IMR-90 (cell line): ENCODE measurements around the gene GFER. TPM values are rescaled to one million over a fixed set of nuclear protein-coding genes. Genes with fewer than 3 reads are reported as not detected.
A peak's percentile ranks its signal among the peaks of the same experiment; 100 is the strongest.
"Not testable (repeated sequence)": the region's sequence is repeated elsewhere in the genome, so short reads cannot be mapped to it uniquely, and the experiment has no call there.

Experiments used
- ATAC-seq: fragments of 200-7000 bp; cut with Tn5 transposase; 2 replicates; pipeline ENCODE4 v1.9.1; 2020; ENCODE audit warnings: low read depth, mild to moderate bottlenecking, moderate library complexity
- BruUV-seq: library from RNA; stranded (reverse); fragments of 400-500 nt; replicated peaks from 2 replicates; lab custom pipeline; 2021; lab: Mats Ljungman, UMichigan
- CTCF ChIA-PET: fragments of 300-600 bp; formaldehyde crosslinking; extraction: SDS; loops from one replicate; lab custom pipeline; 2021; ENCODE audit warnings: antibody characterized with exemption; lab: Yijun Ruan, JAX
- POLR2A ChIA-PET: fragments of 300-600 bp; sonication (Branson Sonifier 250); formaldehyde crosslinking; loops from one replicate; lab custom pipeline; 2022; ENCODE audit warnings: antibody characterized with exemption; ENCODE audit not compliant: unreplicated experiment; lab: Charles Lee
- DNase-seq: peaks from one replicate; pipeline ENCODE4 v3.0.0; 2013
- H2AFZ ChIP-seq: replicated peaks from 2 replicates; pipeline ENCODE3; 2013; ENCODE audit warnings: low read length, mild to moderate bottlenecking; ENCODE audit not compliant: poor library complexity
- H2AK5ac ChIP-seq: 2 replicates; pipeline ENCODE4 v1.6.1; 2013; ENCODE audit warnings: low read depth, low read length, inconsistent platforms
- H2AK9ac ChIP-seq: replicated peaks from 2 replicates; pipeline ENCODE3; 2013; ENCODE audit warnings: mild to moderate bottlenecking, low read depth, low read length, moderate library complexity; ENCODE audit not compliant: poor library complexity
- H2BK120ac ChIP-seq: 2 replicates; pipeline ENCODE4 v1.6.1; 2013; ENCODE audit warnings: low read depth, low read length, inconsistent platforms
- H2BK15ac ChIP-seq: 3 replicates; pipeline ENCODE4 v1.6.1; 2013; ENCODE audit warnings: low read depth, low read length, inconsistent platforms
- H2BK20ac ChIP-seq: 2 replicates; pipeline ENCODE4 v1.6.1; 2013; ENCODE audit warnings: low read depth, mild to moderate bottlenecking, inconsistent platforms, low read length, moderate library complexity
- H2BK5ac ChIP-seq: 2 replicates; pipeline ENCODE4 v1.6.1; 2013; ENCODE audit warnings: mild to moderate bottlenecking, low read depth, low read length, inconsistent platforms; ENCODE audit not compliant: poor library complexity, severe bottlenecking
- H3K14ac ChIP-seq: replicated peaks from 2 replicates; pipeline ENCODE4 v1.6.1; 2013; ENCODE audit warnings: low read depth, low read length, inconsistent platforms
- H3K18ac ChIP-seq: 2 replicates; pipeline ENCODE4 v1.6.1; 2013; ENCODE audit warnings: low read depth, low read length, control low read depth
- H3K23ac ChIP-seq: 2 replicates; pipeline ENCODE4 v1.6.1; 2013; ENCODE audit warnings: low read depth, low read length, inconsistent platforms
- H3K27ac ChIP-seq: 2 replicates; pipeline ENCODE4 v1.5.1; 2013; ENCODE audit warnings: mild to moderate bottlenecking, control low read depth, low read length; ENCODE audit not compliant: insufficient read depth
- H3K27me3 ChIP-seq: 2 replicates; pipeline ENCODE4 v1.6.1; 2013; ENCODE audit warnings: low read length; ENCODE audit not compliant: control insufficient read depth, insufficient read depth
- H3K36me3 ChIP-seq: 2 replicates; pipeline ENCODE4 v1.6.1; 2013; ENCODE audit warnings: low read length, mixed read lengths; ENCODE audit not compliant: control insufficient read depth, insufficient read depth
- H3K4ac ChIP-seq: 2 replicates; pipeline ENCODE4 v1.6.1; 2013; ENCODE audit warnings: low read depth, low read length, inconsistent platforms
- H3K4me1 ChIP-seq: 2 replicates; pipeline ENCODE4 v1.6.1; 2013; ENCODE audit warnings: low read length, mixed read lengths; ENCODE audit not compliant: control insufficient read depth, insufficient read depth
- H3K4me2 ChIP-seq: 2 replicates; pipeline ENCODE4 v1.6.1; 2013; ENCODE audit warnings: low read depth, mild to moderate bottlenecking, control low read depth, low read length, moderate library complexity
- H3K4me3 ChIP-seq: 2 replicates; pipeline ENCODE4 v1.5.1; 2013; ENCODE audit warnings: low read depth, mild to moderate bottlenecking, control low read depth, low read length, moderate library complexity; ENCODE audit not compliant: insufficient read depth
- H3K56ac ChIP-seq: 2 replicates; pipeline ENCODE4 v1.6.1; 2013; ENCODE audit warnings: low read length, inconsistent platforms; ENCODE audit not compliant: insufficient read depth; ENCODE audit errors: extremely low read depth
- H3K79me1 ChIP-seq, 2 experiments: 2 replicates each; pipeline ENCODE4 v1.6.1; 2013; ENCODE audit warnings: low read length in 2 of 2, inconsistent platforms in 1 of 2, low read depth in 1 of 2
- H3K9ac ChIP-seq: 2 replicates; pipeline ENCODE4 v1.6.1; 2013; ENCODE audit warnings: low read depth, low read length, control low read depth
- H3K9me1 ChIP-seq: 2 replicates; pipeline ENCODE4 v1.6.1; 2013; ENCODE audit warnings: low read length, inconsistent platforms; ENCODE audit not compliant: insufficient read depth
- H3K9me3 ChIP-seq: 2 replicates; pipeline ENCODE4 v1.6.1; 2013; ENCODE audit warnings: low read length; ENCODE audit not compliant: control insufficient read depth, insufficient read depth
- H4K20me1 ChIP-seq: 2 replicates; pipeline ENCODE4 v1.6.1; 2013; ENCODE audit warnings: low read length, inconsistent platforms; ENCODE audit not compliant: insufficient read depth
- H4K5ac ChIP-seq: 2 replicates; pipeline ENCODE4 v1.6.1; 2013; ENCODE audit warnings: mild to moderate bottlenecking, low read depth, low read length, control low read depth
- H4K8ac ChIP-seq, 2 experiments: 2 replicates each; pipeline ENCODE4 v1.6.1; 2013; ENCODE audit warnings: low read depth in 2 of 2, low read length in 2 of 2, control low read depth in 1 of 2, inconsistent platforms in 1 of 2
- H4K91ac ChIP-seq: 2 replicates; pipeline ENCODE4 v1.6.1; 2013; ENCODE audit warnings: low read depth, low read length, inconsistent platforms; ENCODE audit not compliant: insufficient read depth
- WGBS, 2 experiments: methylation state at CpG; one replicate each; pipeline versions ENCODE4 v1.1.5 to v1.1.7; 2013; ENCODE audit warnings: missing lambda C conversion rate in 2 of 2; ENCODE audit not compliant: insufficient read length in 1 of 2; ENCODE audit errors: extremely low coverage in 2 of 2; 5-methylcytosine and 5-hydroxymethylcytosine counted together
- dilution Hi-C: fragments of 300-500 bp; cut with HindIII; formaldehyde crosslinking; loops from one replicate; pipeline ENCODE4 v1.14.3; 2018; ENCODE audit warnings: low sequenced_read_pairs; ENCODE audit not compliant: unreplicated experiment
- in situ Hi-C: fragments of 300-500 bp; cut with MboI; formaldehyde crosslinking; loops from 3 replicates; pipeline ENCODE4 v1.14.3; 2019; ENCODE audit warnings: low sequenced_read_pairs, inconsistent platforms, mixed read lengths
- intact Hi-C: fragments of 100-400 bp; cut with micrococcal nuclease; formaldehyde crosslinking; loops from 2 replicates; pipeline ENCODE4 v1.10.0; 2022
- polyA plus RNA-seq, 3 experiments: library from polyadenylated mRNA; depleted of rRNA; stranded (reverse); fragments of >200 nt; gene quantifications; 2 replicates each; pipeline ENCODE4 v1.2.3, GENCODE V29; 2012; ENCODE audit warnings: low replicate concordance in 1 of 3
- total RNA-seq: library from RNA; depleted of rRNA; stranded (reverse); fragments of >200 nt; gene quantifications from 2 replicates; pipeline ENCODE4 v1.2.3, GENCODE V29; 2012

GFER gene
- total and polyA plus RNA-seq, 2 of the 4 experiments (the other 2 are of a cell fraction) = 6.8 to 19.8 TPM

GRCh38 chr16:1962161-1963153, 21.5 kb upstream of the GFER start:
- H2AFZ ChIP-seq, ATAC-seq, H3K14ac ChIP-seq, H3K23ac ChIP-seq, H2BK20ac ChIP-seq, dilution Hi-C loops, intact Hi-C loops, H2BK15ac ChIP-seq, H2AK5ac ChIP-seq, H4K8ac ChIP-seq, H3K9me1 ChIP-seq, H2BK120ac ChIP-seq, H2BK5ac ChIP-seq, H4K91ac ChIP-seq, H3K27ac ChIP-seq, POLR2A ChIA-PET, in situ Hi-C loops, H3K4me2 ChIP-seq, H2AK9ac ChIP-seq, H3K18ac ChIP-seq, CTCF ChIA-PET, DNase-seq, H3K56ac ChIP-seq, H3K4me3 ChIP-seq, H3K9me3 ChIP-seq, H3K27me3 ChIP-seq, H4K5ac ChIP-seq, H3K4ac ChIP-seq, H3K9ac ChIP-seq: not testable (repeated sequence)
- TSS peak; percentile 99 for BruUV-seq
- H3K36me3 ChIP-seq = peaks cover 27% of the 10 kb centered on the region
- H3K79me1 ChIP-seq = peaks cover 3 to 53% of the 10 kb centered on the region in 2 experiments
- peaks cover 43% of the 10 kb centered on the region for H4K20me1 ChIP-seq
- WGBS, 2 experiments = no CpG with 5 or more reads among the region's 37 CpGs
- peaks cover 12% of the 10 kb centered on the region for H3K4me1 ChIP-seq
